CD4-positive, alpha-beta T cell (primary cell): ENCODE results near the gene GHRHR. TPM values are rescaled to one million over a fixed set of nuclear protein-coding genes. Genes with fewer than 3 reads are reported as not detected.
A peak's percentile ranks its signal among the peaks of the same experiment; 100 is the strongest.

ENCODE experiments used
- ATAC-seq: fragments of 200-7000 bp; cut with Tn5 transposase; one replicate; pipeline ENCODE4 v1.10.0; 2022; ENCODE audit warnings: mild to moderate bottlenecking; ENCODE audit not compliant: poor library complexity
- CTCF ChIA-PET: fragments of 350-600 bp; sonication (Branson Sonifier 250); formaldehyde crosslinking; loops from one replicate; lab custom pipeline; 2021; ENCODE audit warnings: antibody characterized with exemption, inconsistent platforms; lab: Charles Lee
- POLR2A ChIA-PET: fragments of 350-600 bp; sonication (Branson Sonifier 250); formaldehyde crosslinking; loops from one replicate; lab custom pipeline; 2021; ENCODE audit warnings: antibody characterized with exemption, inconsistent platforms; lab: Charles Lee
- DNase-seq, 14 experiments: peaks; one replicate each; pipeline ENCODE4 v3.0.0-alpha.2; 2013 to 2020; ENCODE audit warnings: mixed read lengths in 2 of 14
- H3K27ac ChIP-seq, 2 donors: one replicate each; pipeline versions ENCODE4 v1.5.1 to v1.7.0; 2013; ENCODE audit warnings: low read length in 2 of 2, low read depth in 1 of 2, mild to moderate bottlenecking in 1 of 2
- H3K27me3 ChIP-seq, 2 experiments: 1 replicate in 1 of 2; 2 replicates in 1 of 2; pipeline versions ENCODE4 v1.6.1 to v1.7.0; 2013; ENCODE audit warnings: low read length in 2 of 2, control low read depth in 1 of 2, mild to moderate bottlenecking in 1 of 2, moderate library complexity in 1 of 2; ENCODE audit not compliant: insufficient read depth in 2 of 2, control insufficient read depth in 1 of 2
- H3K36me3 ChIP-seq: one replicate; pipeline ENCODE4 v1.6.1; 2013; ENCODE audit warnings: low read length, control low read depth; ENCODE audit not compliant: insufficient read depth
- H3K4me1 ChIP-seq: one replicate; pipeline ENCODE4 v1.6.1; 2013; ENCODE audit warnings: low read length, control low read depth; ENCODE audit not compliant: insufficient read depth
- H3K4me3 ChIP-seq: one replicate; pipeline ENCODE4 v1.5.1; 2013; ENCODE audit warnings: mild to moderate bottlenecking, low read length, moderate library complexity
- H3K9me3 ChIP-seq, 2 experiments: 1 replicate in 1 of 2; 2 replicates in 1 of 2; pipeline versions ENCODE4 v1.6.1 to v1.7.0; 2013; ENCODE audit warnings: low read length in 2 of 2, mild to moderate bottlenecking in 2 of 2, control low read depth in 1 of 2, moderate library complexity in 1 of 2; ENCODE audit not compliant: control insufficient read depth in 1 of 2, insufficient read depth in 1 of 2
- H3K27ac Mint-ChIP-seq: one replicate; pipeline ENCODE4 v1.8.0; 2020; ENCODE audit warnings: mixed read lengths
- H3K27me3 Mint-ChIP-seq: one replicate; pipeline ENCODE4 v1.8.0; 2021; ENCODE audit warnings: mixed read lengths
- H3K36me3 Mint-ChIP-seq: one replicate; pipeline ENCODE4 v1.8.0; 2021; ENCODE audit warnings: low read depth, mixed read lengths
- H3K4me1 Mint-ChIP-seq: one replicate; pipeline ENCODE4 v1.8.0; 2021; ENCODE audit warnings: low read depth, mixed read lengths
- H3K4me3 Mint-ChIP-seq: one replicate; pipeline ENCODE4 v1.8.0; 2020; ENCODE audit warnings: mild to moderate bottlenecking, mixed read lengths
- H3K9me3 Mint-ChIP-seq: one replicate; pipeline ENCODE4 v1.8.0; 2020; ENCODE audit warnings: mixed read lengths
- intact Hi-C, 2 experiments: fragments of 100-400 bp; cut with DNase I in 1 of 2; cut with micrococcal nuclease in 1 of 2; formaldehyde crosslinking; loops; one replicate each; pipeline versions ENCODE4 v1.15.1 to v1.9.0; 2023 to 2025; cut with DNase I, micrococcal nuclease
- total RNA-seq, 174 experiments: library from RNA in 2 of 174; stranded (reverse) in 2 of 174; gene quantifications; one replicate each; pipeline ENCODE4 v1.2.3 and lab custom pipeline; 2021 to 2026
- TF ChIP-seq, protein P1 (sequence below): fragments of 200-600 bp; IDR thresholded peaks from one replicate; pipeline ENCODE4 v1.8.0; 2022; ENCODE audit warnings: antibody characterized with exemption, mild to moderate bottlenecking

GHRHR gene
- total RNA-seq, 2 experiments from 2014 or later = not detected

DNA sequence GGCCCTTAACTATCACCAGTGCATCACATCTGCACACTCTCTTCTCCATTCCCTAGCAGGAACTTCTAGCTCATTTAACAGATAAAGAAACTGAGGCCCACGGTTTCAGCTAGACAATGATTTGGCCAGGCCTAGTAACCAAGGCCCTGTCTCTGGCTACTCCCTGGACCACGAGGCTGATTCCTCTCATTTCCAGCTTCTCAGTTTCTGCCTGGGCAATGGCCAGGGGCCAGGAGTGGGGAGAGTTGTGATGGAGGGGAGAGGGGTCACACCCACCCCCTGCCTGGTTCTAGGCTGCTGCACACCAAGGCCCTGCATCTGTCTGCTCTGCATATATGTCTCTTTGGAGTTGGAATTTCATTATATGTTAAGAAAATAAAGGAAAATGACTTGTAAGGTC, 38.6 kb upstream of the GHRHR start:
- TF ChIP-seq, protein P1, sequence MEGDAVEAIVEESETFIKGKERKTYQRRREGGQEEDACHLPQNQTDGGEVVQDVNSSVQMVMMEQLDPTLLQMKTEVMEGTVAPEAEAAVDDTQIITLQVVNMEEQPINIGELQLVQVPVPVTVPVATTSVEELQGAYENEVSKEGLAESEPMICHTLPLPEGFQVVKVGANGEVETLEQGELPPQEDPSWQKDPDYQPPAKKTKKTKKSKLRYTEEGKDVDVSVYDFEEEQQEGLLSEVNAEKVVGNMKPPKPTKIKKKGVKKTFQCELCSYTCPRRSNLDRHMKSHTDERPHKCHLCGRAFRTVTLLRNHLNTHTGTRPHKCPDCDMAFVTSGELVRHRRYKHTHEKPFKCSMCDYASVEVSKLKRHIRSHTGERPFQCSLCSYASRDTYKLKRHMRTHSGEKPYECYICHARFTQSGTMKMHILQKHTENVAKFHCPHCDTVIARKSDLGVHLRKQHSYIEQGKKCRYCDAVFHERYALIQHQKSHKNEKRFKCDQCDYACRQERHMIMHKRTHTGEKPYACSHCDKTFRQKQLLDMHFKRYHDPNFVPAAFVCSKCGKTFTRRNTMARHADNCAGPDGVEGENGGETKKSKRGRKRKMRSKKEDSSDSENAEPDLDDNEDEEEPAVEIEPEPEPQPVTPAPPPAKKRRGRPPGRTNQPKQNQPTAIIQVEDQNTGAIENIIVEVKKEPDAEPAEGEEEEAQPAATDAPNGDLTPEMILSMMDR = no peak
- H3K9me3 Mint-ChIP-seq = no peaks in the 10 kb centered on the region
- peaks cover 6 to 15% of the 10 kb centered on the region in 2 experiments for H3K9me3 ChIP-seq
- no peaks in the 10 kb centered on the region for H3K4me1 Mint-ChIP-seq
- POLR2A ChIA-PET = no interaction called here
- H3K27me3 ChIP-seq = no peaks in the 10 kb centered on the region
- H3K4me3 ChIP-seq = no peak overlapping the region
- DNase-seq (no peak), ATAC-seq (no peak)
- no peak overlapping the region for H3K27ac Mint-ChIP-seq
- no peak overlapping the region for H3K27ac ChIP-seq
- CTCF ChIA-PET = interaction anchor here (0.8 kb wide), 1 partner anchor 10 kb away, joined by 3 read pairs; no protein-coding TSS in a partner anchor
- no peaks in the 10 kb centered on the region for H3K36me3 ChIP-seq
- no peak overlapping the region for H3K4me3 Mint-ChIP-seq
- intact Hi-C loops = no loop called here
- no peaks in the 10 kb centered on the region for H3K36me3 Mint-ChIP-seq
- no peaks in the 10 kb centered on the region for H3K4me1 ChIP-seq
- H3K27me3 Mint-ChIP-seq = no peaks in the 10 kb centered on the region

DNA sequence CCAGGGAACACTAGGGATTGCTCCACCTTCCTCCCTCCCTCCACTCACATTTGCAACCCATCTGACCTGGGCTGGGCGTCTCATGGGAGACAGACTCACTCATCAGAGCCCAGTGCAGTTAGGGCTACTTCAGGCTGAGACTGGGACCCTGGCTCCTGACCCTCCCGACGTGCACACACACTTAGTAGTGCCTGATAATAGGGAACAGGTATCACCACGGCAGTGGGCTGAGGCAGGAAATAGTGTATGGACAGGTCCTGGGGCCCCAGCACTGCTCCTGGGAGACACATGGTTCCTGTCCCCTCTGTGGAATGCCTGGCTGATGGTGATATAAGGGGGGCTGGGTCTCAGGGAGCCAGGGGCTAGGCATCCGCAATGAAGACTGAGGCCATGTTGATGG, 37.8 kb upstream of the GHRHR start:
- Mint-ChIP-seq H3K36me3 (no peaks in the 10 kb centered on the region), H3K27ac (no peak overlapping the region), H3K27me3 (no peaks in the 10 kb centered on the region), H3K4me1 (no peaks in the 10 kb centered on the region), H3K4me3 (no peak overlapping the region), H3K9me3 (no peaks in the 10 kb centered on the region)
- Histone ChIP-seq H3K27me3 (no peaks in the 10 kb centered on the region), H3K36me3 (no peaks in the 10 kb centered on the region), H3K4me3 (no peak overlapping the region), H3K9me3 (peaks cover 6 to 15% of the 10 kb centered on the region in 2 experiments), H3K27ac (no peak overlapping the region), H3K4me1 (no peaks in the 10 kb centered on the region)
- DNase-seq (peak in 1 of 14 experiments; percentile 23), ATAC-seq (no peak)
- intact Hi-C loops = no loop called here
- TF ChIP-seq, protein P1 = no peak
- ChIA-PET CTCF (no interaction called here), POLR2A (no interaction called here)

DNA sequence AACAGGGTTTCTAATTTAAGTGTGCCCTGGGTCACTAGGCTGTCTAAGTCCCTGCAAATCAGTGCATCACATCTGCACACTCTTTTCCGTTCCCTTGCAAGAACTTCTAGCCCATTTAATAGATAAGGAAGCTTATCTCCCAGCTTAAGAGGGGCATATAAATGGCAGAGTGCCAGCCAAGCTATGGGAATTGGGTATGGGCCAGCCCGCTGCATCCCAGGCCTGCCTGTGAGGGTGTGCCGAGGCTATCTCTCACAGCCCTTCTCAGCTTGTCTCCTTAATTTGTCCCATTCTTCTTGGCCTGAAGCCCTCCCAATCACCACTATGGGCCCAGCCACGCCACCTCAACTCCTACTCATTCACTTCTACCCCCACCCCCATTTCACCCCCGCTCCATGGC, 37.4 kb upstream of the GHRHR start:
- DNase-seq = no peak
- H3K9me3 ChIP-seq = peaks cover 6 to 15% of the 10 kb centered on the region in 2 experiments
- no peak for ATAC-seq

More for the DNA sequence above, 37.4 kb upstream of the GHRHR start:
- H3K27ac Mint-ChIP-seq = no peak overlapping the region
- TF ChIP-seq, protein P1 = no peak
- CTCF ChIA-PET = no interaction called here
- no peaks in the 10 kb centered on the region for H3K4me1 Mint-ChIP-seq
- no peak overlapping the region for H3K4me3 ChIP-seq
- H3K4me1 ChIP-seq = no peaks in the 10 kb centered on the region
- H3K36me3 Mint-ChIP-seq = no peaks in the 10 kb centered on the region
- H3K27me3 ChIP-seq = no peaks in the 10 kb centered on the region
- no peaks in the 10 kb centered on the region for H3K9me3 Mint-ChIP-seq
- H3K27ac ChIP-seq = no peak overlapping the region
- POLR2A ChIA-PET = no interaction called here
- H3K4me3 Mint-ChIP-seq = no peak overlapping the region
- intact Hi-C loops = no loop called here
- no peaks in the 10 kb centered on the region for H3K36me3 ChIP-seq
- H3K27me3 Mint-ChIP-seq = no peaks in the 10 kb centered on the region
